K562 (cell line): Measurements from ENCODE around the gene MTFR2. TPM values are rescaled to one million over a fixed set of nuclear protein-coding genes. Genes with fewer than 3 reads are reported as not detected.

ENCODE experiments used
- ARID1B ChIP-seq: fragments of 450-650 bp; IDR thresholded peaks from 2 replicates; pipeline ENCODE4 v1.6.1; 2016; ENCODE audit warnings: antibody characterized with exemption, mild to moderate bottlenecking, inconsistent platforms
- CSDE1 ChIP-seq, 2 experiments: fragments of 450-650 bp; IDR thresholded peaks; 2 replicates each; pipeline ENCODE4 v1.6.1; 2016; ENCODE audit warnings: mild to moderate bottlenecking in 1 of 2
- DMBX1 ChIP-seq: fragments of 250-450 bp; sonication (Bioruptor Pico); IDR thresholded peaks from 2 replicates; pipeline ENCODE4 v1.8.0; 2022; ENCODE audit warnings: inconsistent platforms, mild to moderate bottlenecking, moderate library complexity, borderline replicate concordance
- NCOA6 ChIP-seq: fragments of 450-650 bp; IDR thresholded peaks from 2 replicates; pipeline ENCODE4 v1.6.1; 2017; ENCODE audit warnings: mild to moderate bottlenecking
- RBM14 ChIP-seq: fragments of 200-400 bp; formaldehyde crosslinking; IDR thresholded peaks from 2 replicates; pipeline ENCODE4 v1.6.1; 2018; ENCODE audit warnings: low read depth, mild to moderate bottlenecking, low read length, moderate library complexity, borderline replicate concordance; ENCODE audit not compliant: insufficient read depth
- STAG1 ChIP-seq: sonication (generic); formaldehyde crosslinking; IDR thresholded peaks from 2 replicates; pipeline ENCODE4 v1.5.0; 2020; ENCODE audit warnings: missing genetic modification reagents, borderline replicate concordance
- ZNF695 ChIP-seq: fragments of 450-650 bp; formaldehyde crosslinking; IDR thresholded peaks from 2 replicates; pipeline ENCODE4 v1.4.0; 2020; ENCODE audit warnings: mild to moderate bottlenecking, moderate library complexity
- polyA plus RNA-seq, 8 experiments: library from polyadenylated mRNA; depleted of rRNA in 4 of 8; stranded (reverse) in 5 of 8; unstranded in 3 of 8; fragments of >200 nt; fragmentation: Nextera tagmentation in 2 of 8; fragmentation: Illumina TruSeq in 1 of 8; extraction: Ambion mirVana in 2 of 8; extraction: Trizol in 1 of 8; gene quantifications; 2 replicates each; pipeline versions ENCODE4 v1.2.1 to v1.2.3, GENCODE V29; 2011 to 2014; ENCODE audit warnings: inconsistent platforms in 1 of 8, missing spikeins in 1 of 8
- total RNA-seq, 7 experiments: library from RNA; depleted of rRNA in 6 of 7; stranded (reverse); fragments of >200 nt in 6 of 7; fragmentation: Illumina TruSeq in 2 of 7; extraction: Trizol in 2 of 7; gene quantifications; 2 replicates each; pipeline versions ENCODE4 v1.2.1 to v1.2.3, GENCODE V29; 2011 to 2021; ENCODE audit warnings: low replicate concordance in 1 of 7
- TF ChIP-seq, protein P1 (sequence below): fragments of 450-650 bp; IDR thresholded peaks from 2 replicates; pipeline ENCODE4 v1.6.1; 2016; ENCODE audit warnings: low read depth
- TF ChIP-seq, protein P2 (sequence below), 2 experiments: fragments of 450-650 bp; conservative IDR thresholded peaks; 2 replicates each; pipeline ENCODE4 v1.6.1; 2017; ENCODE audit warnings: mild to moderate bottlenecking in 2 of 2, moderate library complexity in 2 of 2
- TF ChIP-seq, protein P3 (sequence below): fragments of 450-650 bp; IDR thresholded peaks from 2 replicates; pipeline ENCODE4 v1.6.1; 2018; ENCODE audit warnings: mild to moderate bottlenecking, low read depth; ENCODE audit not compliant: partially characterized antibody
- TF ChIP-seq, protein P4 (sequence below): IDR thresholded peaks from 2 replicates; pipeline ENCODE4 v1.6.1; 2014; ENCODE audit warnings: antibody characterized with exemption
- TF ChIP-seq, protein P5 (sequence below): fragments of 250-450 bp; sonication (Bioruptor Pico); IDR thresholded peaks from 2 replicates; pipeline ENCODE4 v1.5.0; 2021; ENCODE audit warnings: mild to moderate bottlenecking, borderline replicate concordance

The MTFR2 gene
- total and polyA plus RNA-seq, 9 of the 15 experiments (the other 6 are each of a cell fraction or from before 2014, with no cell fraction given): 10.1 to 63.3 (median 45.9) TPM

DNA sequence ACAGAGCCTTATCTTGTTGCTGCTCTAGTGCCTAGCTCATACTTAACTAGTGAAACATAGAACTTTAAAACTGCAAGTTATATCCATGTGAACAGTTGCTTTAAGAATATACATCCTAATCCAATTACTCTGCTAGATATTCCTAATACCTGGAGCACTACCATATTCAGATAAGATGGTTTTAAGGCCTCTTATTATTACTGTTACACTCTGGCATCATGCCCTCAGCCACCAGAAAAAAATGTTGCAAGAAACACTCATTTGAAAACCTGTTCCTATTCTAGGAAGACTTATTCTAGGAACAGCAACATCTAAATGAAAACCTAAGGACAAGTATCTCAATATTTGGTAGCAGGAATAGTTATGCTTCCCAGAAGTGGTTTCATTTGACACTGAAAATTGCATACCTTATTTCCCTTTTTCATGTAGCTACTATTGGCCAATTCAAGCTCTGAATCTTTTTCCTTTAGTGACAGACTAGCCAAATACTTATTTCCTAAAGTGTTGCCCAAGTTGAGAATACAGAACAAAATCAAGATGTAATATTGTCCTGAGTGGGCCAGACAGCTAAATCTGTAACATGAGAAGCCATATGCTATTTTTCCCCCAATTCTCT lies 4.8 kb upstream of the MTFR2 start (continued):
- TF ChIP-seq, protein P1, sequence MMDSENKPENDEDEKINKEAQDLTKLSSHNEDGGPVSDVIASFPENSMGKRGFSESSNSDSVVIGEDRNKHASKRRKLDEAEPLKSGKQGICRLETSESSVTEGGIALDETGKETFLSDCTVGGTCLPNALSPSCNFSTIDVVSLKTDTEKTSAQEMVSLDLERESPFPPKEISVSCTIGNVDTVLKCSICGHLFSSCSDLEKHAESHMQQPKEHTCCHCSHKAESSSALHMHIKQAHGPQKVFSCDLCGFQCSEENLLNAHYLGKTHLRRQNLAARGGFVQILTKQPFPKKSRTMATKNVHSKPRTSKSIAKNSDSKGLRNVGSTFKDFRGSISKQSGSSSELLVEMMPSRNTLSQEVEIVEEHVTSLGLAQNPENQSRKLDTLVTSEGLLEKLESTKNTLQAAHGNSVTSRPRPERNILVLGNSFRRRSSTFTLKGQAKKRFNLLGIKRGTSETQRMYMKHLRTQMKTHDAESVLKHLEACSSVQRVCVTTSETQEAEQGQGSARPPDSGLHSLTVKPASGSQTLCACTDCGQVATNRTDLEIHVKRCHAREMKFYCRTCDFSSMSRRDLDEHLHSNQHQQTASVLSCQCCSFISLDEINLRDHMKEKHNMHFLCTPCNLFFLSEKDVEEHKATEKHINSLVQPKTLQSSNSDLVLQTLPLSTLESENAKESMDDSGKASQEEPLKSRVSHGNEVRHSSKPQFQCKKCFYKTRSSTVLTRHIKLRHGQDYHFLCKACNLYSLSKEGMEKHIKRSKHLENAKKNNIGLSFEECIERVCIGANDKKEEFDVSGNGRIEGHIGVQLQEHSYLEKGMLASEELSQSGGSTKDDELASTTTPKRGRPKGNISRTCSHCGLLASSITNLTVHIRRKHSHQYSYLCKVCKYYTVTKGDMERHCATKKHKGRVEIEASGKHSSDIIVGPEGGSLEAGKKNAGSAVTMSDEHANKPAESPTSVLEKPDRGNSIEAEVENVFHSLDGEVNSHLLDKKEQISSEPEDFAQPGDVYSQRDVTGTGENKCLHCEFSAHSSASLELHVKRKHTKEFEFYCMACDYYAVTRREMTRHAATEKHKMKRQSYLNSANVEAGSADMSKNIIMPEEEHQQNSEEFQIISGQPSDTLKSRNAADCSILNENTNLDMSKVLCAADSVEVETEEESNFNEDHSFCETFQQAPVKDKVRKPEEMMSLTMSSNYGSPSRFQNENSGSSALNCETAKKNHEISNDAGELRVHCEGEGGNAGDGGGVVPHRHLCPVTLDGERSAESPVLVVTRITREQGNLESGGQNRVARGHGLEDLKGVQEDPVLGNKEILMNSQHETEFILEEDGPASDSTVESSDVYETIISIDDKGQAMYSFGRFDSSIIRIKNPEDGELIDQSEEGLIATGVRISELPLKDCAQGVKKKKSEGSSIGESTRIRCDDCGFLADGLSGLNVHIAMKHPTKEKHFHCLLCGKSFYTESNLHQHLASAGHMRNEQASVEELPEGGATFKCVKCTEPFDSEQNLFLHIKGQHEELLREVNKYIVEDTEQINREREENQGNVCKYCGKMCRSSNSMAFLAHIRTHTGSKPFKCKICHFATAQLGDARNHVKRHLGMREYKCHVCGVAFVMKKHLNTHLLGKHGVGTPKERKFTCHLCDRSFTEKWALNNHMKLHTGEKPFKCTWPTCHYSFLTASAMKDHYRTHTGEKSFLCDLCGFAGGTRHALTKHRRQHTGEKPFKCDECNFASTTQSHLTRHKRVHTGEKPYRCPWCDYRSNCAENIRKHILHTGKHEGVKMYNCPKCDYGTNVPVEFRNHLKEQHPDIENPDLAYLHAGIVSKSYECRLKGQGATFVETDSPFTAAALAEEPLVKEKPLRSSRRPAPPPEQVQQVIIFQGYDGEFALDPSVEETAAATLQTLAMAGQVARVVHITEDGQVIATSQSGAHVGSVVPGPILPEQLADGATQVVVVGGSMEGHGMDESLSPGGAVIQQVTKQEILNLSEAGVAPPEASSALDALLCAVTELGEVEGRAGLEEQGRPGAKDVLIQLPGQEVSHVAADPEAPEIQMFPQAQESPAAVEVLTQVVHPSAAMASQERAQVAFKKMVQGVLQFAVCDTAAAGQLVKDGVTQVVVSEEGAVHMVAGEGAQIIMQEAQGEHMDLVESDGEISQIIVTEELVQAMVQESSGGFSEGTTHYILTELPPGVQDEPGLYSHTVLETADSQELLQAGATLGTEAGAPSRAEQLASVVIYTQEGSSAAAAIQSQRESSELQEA: no peak
- TF ChIP-seq NCOA6: no peak
- TF ChIP-seq, protein P2, sequence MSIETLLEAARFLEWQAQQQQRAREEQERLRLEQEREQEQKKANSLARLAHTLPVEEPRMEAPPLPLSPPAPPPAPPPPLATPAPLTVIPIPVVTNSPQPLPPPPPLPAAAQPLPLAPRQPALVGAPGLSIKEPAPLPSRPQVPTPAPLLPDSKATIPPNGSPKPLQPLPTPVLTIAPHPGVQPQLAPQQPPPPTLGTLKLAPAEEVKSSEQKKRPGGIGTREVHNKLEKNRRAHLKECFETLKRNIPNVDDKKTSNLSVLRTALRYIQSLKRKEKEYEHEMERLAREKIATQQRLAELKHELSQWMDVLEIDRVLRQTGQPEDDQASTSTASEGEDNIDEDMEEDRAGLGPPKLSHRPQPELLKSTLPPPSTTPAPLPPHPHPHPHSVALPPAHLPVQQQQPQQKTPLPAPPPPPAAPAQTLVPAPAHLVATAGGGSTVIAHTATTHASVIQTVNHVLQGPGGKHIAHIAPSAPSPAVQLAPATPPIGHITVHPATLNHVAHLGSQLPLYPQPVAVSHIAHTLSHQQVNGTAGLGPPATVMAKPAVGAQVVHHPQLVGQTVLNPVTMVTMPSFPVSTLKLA (conservative IDR thresholded peaks at IDR 0.05): no peak
- TF ChIP-seq ARID1B: no peak
- TF ChIP-seq CSDE1 (IDR thresholded peaks at IDR 0.05): no peak
- TF ChIP-seq RBM14: no peak
- TF ChIP-seq, protein P3, sequence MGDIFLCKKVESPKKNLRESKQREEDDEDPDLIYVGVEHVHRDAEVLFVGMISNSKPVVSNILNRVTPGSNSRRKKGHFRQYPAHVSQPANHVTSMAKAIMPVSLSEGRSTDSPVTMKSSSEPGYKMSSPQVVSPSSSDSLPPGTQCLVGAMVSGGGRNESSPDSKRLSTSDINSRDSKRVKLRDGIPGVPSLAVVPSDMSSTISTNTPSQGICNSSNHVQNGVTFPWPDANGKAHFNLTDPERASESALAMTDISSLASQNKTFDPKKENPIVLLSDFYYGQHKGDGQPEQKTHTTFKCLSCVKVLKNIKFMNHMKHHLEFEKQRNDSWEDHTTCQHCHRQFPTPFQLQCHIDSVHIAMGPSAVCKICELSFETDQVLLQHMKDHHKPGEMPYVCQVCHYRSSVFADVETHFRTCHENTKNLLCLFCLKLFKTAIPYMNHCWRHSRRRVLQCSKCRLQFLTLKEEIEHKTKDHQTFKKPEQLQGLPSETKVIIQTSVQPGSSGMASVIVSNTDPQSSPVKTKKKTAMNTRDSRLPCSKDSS: no peak
- no peak for TF ChIP-seq ZNF695 (CRISPR knock-in tag)
- no peak for TF ChIP-seq STAG1 (CRISPR knock-in tag)
- no peak for TF ChIP-seq DMBX1 (CRISPR knock-in tag)
- TF ChIP-seq, protein P4, sequence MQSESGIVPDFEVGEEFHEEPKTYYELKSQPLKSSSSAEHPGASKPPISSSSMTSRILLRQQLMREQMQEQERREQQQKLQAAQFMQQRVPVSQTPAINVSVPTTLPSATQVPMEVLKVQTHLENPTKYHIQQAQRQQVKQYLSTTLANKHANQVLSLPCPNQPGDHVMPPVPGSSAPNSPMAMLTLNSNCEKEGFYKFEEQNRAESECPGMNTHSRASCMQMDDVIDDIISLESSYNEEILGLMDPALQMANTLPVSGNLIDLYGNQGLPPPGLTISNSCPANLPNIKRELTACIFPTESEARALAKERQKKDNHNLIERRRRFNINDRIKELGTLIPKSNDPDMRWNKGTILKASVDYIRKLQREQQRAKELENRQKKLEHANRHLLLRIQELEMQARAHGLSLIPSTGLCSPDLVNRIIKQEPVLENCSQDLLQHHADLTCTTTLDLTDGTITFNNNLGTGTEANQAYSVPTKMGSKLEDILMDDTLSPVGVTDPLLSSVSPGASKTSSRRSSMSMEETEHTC: no peak
- TF ChIP-seq, protein P5, sequence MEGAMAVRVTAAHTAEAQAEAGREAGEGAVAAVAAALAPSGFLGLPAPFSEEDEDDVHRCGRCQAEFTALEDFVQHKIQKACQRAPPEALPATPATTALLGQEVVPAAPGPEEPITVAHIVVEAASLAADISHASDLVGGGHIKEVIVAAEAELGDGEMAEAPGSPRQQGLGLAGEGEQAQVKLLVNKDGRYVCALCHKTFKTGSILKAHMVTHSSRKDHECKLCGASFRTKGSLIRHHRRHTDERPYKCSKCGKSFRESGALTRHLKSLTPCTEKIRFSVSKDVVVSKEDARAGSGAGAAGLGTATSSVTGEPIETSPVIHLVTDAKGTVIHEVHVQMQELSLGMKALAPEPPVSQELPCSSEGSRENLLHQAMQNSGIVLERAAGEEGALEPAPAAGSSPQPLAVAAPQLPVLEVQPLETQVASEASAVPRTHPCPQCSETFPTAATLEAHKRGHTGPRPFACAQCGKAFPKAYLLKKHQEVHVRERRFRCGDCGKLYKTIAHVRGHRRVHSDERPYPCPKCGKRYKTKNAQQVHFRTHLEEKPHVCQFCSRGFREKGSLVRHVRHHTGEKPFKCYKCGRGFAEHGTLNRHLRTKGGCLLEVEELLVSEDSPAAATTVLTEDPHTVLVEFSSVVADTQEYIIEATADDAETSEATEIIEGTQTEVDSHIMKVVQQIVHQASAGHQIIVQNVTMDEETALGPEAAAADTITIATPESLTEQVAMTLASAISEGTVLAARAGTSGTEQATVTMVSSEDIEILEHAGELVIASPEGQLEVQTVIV: no peak
